Choroid plexus epithelial cell (primary cell): ENCODE measurements around the gene OR7D4.

Source experiments
- DNase-seq: peaks from one replicate; pipeline ENCODE4 v3.0.0-alpha.2; 2010; ENCODE audit warnings: low read depth
- H3K4me3 ChIP-seq: 2 replicates; pipeline ENCODE4 v1.5.1; 2011; ENCODE audit warnings: low read depth, mild to moderate bottlenecking, control low read depth, low read length, moderate library complexity
- CTCF ChIP-seq: conservative IDR thresholded peaks from 2 replicates; pipeline ENCODE4 v1.5.1; 2011; ENCODE audit warnings: low read depth, mild to moderate bottlenecking, control low read depth, inconsistent platforms, low read length, moderate library complexity

Gene OR7D4

GRCh38 chr19:9183000-9183399 is 36.4 kb downstream of the OR7D4 start:
- H3K4me3 ChIP-seq = no peak overlapping the region
- no peak for TF ChIP-seq CTCF
- no peak for DNase-seq

GRCh38 chr19:9178901-9179300 is 40.5 kb downstream of the OR7D4 start, which contains the start of gene OR7D2:
OR7D2 (plus strand) TSS chr19:9178979; CDS start chr19:9185782, 6,803 bp downstream.
- TF ChIP-seq CTCF = no peak
- no peak for DNase-seq
- no peak within 1 kb of the TSS for H3K4me3 ChIP-seq

- H3K4me3 ChIP-seq = no peak overlapping the region
- no peak for DNase-seq
- TF ChIP-seq CTCF = no peak
Observed at GRCh38 chr19:9175326-9175725, 44.1 kb downstream of the OR7D4 start.

- H3K4me3 ChIP-seq = no peak overlapping the region
- peak; percentile 20 for DNase-seq
- no peak for TF ChIP-seq CTCF
Observed at GRCh38 chr19:9171393-9171991, 47.9 kb downstream of the OR7D4 start.

GRCh38 chr19:9166846-9167245 is 52.5 kb downstream of the OR7D4 start:
- no peak for DNase-seq
- TF ChIP-seq CTCF = no peak
- no peak overlapping the region for H3K4me3 ChIP-seq

- peak; percentile 38 for DNase-seq
- H3K4me3 ChIP-seq = no peak overlapping the region
- TF ChIP-seq CTCF = no peak
Observed at GRCh38 chr19:9165261-9165660, 54.1 kb downstream of the OR7D4 start.

GRCh38 chr19:9161427-9161826 is 58.0 kb downstream of the OR7D4 start:
- no peak overlapping the region for H3K4me3 ChIP-seq
- no peak for DNase-seq
- no peak for TF ChIP-seq CTCF
